HG02759 (cell line): ENCODE data around the gene CPVL.
"Not testable (repeated sequence)": the region's sequence is repeated elsewhere in the genome, so short reads cannot be mapped to it uniquely, and the experiment has no call there.

Experiments
- ATAC-seq: cut with Tn5 transposase; IDR thresholded peaks from one replicate; pipeline ENCODE4 v1.9.1; 2021; ENCODE audit warnings: mild to moderate bottlenecking, moderate library complexity; ENCODE audit not compliant: unreplicated experiment

CPVL gene

GRCh38 chr7:29120955-29121354, 25.4 kb downstream of the CPVL start:
- ATAC-seq = no peak

GRCh38 chr7:29119538-29119937, 26.8 kb downstream of the CPVL start:
- ATAC-seq = no peak

- no peak for ATAC-seq
Measured at GRCh38 chr7:29116361-29117200, 29.8 kb downstream of the CPVL start.

GRCh38 chr7:29115753-29116152, 30.6 kb downstream of the CPVL start:
- no peak for ATAC-seq

- ATAC-seq = no peak
Measured at GRCh38 chr7:29115130-29115687, 31.1 kb downstream of the CPVL start.

- not testable (repeated sequence) for ATAC-seq
Measured at GRCh38 chr7:29114266-29114665, 32.1 kb downstream of the CPVL start.

- ATAC-seq = no peak
Measured at GRCh38 chr7:29113384-29114102, 32.8 kb downstream of the CPVL start.

GRCh38 chr7:29112721-29113120, 33.6 kb downstream of the CPVL start:
- no peak for ATAC-seq

- no peak for ATAC-seq
Measured at GRCh38 chr7:29109899-29110298, 36.4 kb downstream of the CPVL start.

GRCh38 chr7:29109358-29109757, 37.0 kb downstream of the CPVL start:
- ATAC-seq = no peak

GRCh38 chr7:29107056-29107455, 39.3 kb downstream of the CPVL start:
- no peak for ATAC-seq

GRCh38 chr7:29106669-29106988, 39.7 kb downstream of the CPVL start:
- no peak for ATAC-seq

GRCh38 chr7:29105752-29106668, 40.3 kb downstream of the CPVL start:
- ATAC-seq = no peak

GRCh38 chr7:29105191-29105590, 41.1 kb downstream of the CPVL start:
- ATAC-seq = no peak

GRCh38 chr7:29102558-29103151, 43.7 kb downstream of the CPVL start:
- ATAC-seq = no peak

- no peak for ATAC-seq
Measured at GRCh38 chr7:29100924-29101323, 45.4 kb downstream of the CPVL start.

- no peak for ATAC-seq
Measured at GRCh38 chr7:29099896-29100847, 46.2 kb downstream of the CPVL start.

- no peak for ATAC-seq
Measured at GRCh38 chr7:29096446-29096730, 49.9 kb downstream of the CPVL start.

- no peak for ATAC-seq
Measured at GRCh38 chr7:29095631-29096445, 50.5 kb downstream of the CPVL start.
